NB4 (cell line): ENCODE results near the gene HOXB1.

Source experiments
- DNase-seq: peaks from one replicate; pipeline ENCODE4 v3.0.0; 2010; ENCODE audit warnings: low read depth
- H3K4me3 ChIP-seq: one replicate; pipeline ENCODE4 v1.5.1; 2011; ENCODE audit warnings: mild to moderate bottlenecking, low read depth, low read length, moderate library complexity
- MYC ChIP-seq: IDR thresholded peaks from 2 replicates; pipeline ENCODE4 v1.6.1; 2011; ENCODE audit warnings: low read depth, low read length
- POLR2A ChIP-seq: IDR thresholded peaks from 2 replicates; pipeline ENCODE4 v1.6.1; 2011; ENCODE audit warnings: mild to moderate bottlenecking; ENCODE audit not compliant: insufficient read length; ENCODE audit errors: extremely low read depth
- TF ChIP-seq, protein P1 (sequence below): IDR thresholded peaks from one replicate; pipeline ENCODE4 v1.5.1; 2012; ENCODE audit warnings: low read depth, low read length
- TF ChIP-seq, protein P2 (sequence below): IDR thresholded peaks from 2 replicates; pipeline ENCODE4 v1.6.1; 2011; ENCODE audit warnings: low read depth, low read length

HOXB1 gene

DNA sequence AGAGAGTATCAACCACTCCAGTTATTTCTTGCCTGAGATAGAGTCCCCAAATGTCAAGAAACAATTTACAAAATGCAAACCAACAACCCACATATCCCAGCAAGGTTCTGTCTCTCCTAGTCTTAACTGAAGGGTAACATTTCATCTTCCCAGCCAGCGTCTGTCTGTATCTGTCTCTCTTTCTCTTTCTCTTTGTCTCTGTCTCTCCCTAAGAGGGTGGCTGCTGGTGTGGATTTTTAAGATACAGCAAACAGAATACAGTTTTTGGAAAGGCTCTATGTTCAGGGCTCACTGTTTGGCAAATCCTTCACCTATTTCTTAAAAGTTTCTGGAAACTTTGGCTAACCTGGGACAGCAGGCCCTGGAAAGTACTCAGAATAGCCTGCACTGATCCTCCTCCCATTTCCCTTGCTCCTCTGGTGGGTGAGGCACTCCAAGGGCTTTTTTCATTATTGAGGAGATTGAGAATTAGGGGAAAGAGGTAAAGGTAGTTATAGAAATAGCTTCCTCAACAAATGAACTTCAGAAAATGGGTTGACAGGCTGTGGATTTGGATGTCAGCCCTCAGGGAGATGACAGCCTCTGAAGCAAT lies 41.1 kb upstream of the HOXB1 start:
- H3K4me3 ChIP-seq: no peak overlapping the region
- TF ChIP-seq, protein P1, sequence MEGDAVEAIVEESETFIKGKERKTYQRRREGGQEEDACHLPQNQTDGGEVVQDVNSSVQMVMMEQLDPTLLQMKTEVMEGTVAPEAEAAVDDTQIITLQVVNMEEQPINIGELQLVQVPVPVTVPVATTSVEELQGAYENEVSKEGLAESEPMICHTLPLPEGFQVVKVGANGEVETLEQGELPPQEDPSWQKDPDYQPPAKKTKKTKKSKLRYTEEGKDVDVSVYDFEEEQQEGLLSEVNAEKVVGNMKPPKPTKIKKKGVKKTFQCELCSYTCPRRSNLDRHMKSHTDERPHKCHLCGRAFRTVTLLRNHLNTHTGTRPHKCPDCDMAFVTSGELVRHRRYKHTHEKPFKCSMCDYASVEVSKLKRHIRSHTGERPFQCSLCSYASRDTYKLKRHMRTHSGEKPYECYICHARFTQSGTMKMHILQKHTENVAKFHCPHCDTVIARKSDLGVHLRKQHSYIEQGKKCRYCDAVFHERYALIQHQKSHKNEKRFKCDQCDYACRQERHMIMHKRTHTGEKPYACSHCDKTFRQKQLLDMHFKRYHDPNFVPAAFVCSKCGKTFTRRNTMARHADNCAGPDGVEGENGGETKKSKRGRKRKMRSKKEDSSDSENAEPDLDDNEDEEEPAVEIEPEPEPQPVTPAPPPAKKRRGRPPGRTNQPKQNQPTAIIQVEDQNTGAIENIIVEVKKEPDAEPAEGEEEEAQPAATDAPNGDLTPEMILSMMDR: no peak
- TF ChIP-seq, protein P2, sequence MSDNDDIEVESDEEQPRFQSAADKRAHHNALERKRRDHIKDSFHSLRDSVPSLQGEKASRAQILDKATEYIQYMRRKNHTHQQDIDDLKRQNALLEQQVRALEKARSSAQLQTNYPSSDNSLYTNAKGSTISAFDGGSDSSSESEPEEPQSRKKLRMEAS: no peak
- TF ChIP-seq MYC: no peak
- no peak for TF ChIP-seq POLR2A
- DNase-seq: no peak

DNA sequence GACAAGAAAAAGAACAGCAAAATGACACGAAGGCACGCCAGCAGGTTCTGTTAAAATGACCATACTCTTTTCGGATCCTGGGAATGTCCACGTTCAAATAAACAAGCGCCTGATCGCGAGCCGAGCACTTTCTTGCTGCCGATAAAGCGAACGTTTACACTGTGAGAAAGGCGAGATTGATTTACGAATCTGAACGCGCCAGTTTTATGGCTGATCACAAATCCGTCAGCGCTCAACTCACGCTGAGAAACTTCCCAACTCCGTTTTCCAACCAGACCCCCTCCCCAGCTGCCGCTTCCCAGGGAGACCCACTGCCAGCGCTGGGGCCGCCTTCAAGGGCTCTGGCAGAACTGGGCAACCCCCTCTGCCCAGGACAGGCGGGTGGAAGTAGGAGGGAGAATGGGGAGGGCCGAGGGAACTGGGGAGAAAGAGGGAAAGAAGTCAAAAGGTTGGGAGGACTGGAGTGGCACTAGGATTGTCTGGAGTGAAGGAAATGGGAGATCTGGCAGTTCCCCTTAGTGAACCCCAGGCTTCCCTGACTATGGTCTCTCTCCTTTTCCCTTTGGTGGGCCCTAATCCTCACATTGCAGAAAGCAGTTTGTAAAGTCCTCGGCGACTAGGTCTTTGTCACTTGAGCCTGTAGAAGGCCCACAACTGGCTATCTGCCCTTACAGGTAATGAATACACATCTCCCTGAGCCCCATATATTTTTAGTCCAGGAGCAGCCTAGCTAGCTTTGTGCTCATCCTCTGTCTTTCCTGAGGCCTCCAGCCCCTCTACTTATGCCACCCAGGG lies 40.4 kb upstream of the HOXB1 start:
- DNase-seq: no peak
- TF ChIP-seq, protein P1: no peak
- TF ChIP-seq POLR2A (no peak), MYC (no peak)
- TF ChIP-seq, protein P2: no peak
- H3K4me3 ChIP-seq: no peak overlapping the region

DNA sequence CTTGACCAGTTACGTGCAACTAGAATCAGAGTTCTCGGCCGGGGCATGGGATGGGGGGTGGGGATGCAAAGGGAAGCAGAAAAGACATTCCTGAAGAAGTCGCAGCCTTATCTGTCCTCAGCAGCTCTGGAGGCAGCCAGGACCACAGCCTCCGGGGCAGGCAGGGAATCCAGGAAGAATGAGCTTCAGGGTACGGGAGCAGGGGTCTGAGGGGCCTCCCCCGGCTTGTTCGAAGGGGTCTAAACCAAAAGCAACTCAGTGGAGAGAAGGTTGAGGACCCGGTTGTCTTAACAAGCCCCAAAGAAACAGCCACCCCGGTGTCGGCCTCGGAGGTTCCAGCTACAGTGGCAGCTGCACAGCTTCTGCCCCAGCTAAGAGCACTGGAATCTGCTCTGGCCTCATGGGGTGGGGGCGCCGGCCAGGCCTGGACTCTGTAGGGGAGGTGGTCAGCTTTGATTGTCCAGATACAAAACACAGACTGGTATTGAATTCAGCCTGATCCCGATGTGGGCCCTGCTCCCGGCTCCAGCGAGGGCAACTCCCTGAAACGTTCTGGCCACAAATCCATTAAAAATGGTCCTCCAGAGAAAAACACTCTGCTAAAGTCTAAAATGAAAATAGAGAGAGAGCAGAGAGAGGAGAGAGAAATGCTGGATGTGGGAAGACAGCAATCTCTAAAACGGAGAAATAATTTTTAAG lies 39.7 kb upstream of the HOXB1 start:
- TF ChIP-seq MYC: no peak
- DNase-seq: no peak
- H3K4me3 ChIP-seq: no peak overlapping the region

DNA sequence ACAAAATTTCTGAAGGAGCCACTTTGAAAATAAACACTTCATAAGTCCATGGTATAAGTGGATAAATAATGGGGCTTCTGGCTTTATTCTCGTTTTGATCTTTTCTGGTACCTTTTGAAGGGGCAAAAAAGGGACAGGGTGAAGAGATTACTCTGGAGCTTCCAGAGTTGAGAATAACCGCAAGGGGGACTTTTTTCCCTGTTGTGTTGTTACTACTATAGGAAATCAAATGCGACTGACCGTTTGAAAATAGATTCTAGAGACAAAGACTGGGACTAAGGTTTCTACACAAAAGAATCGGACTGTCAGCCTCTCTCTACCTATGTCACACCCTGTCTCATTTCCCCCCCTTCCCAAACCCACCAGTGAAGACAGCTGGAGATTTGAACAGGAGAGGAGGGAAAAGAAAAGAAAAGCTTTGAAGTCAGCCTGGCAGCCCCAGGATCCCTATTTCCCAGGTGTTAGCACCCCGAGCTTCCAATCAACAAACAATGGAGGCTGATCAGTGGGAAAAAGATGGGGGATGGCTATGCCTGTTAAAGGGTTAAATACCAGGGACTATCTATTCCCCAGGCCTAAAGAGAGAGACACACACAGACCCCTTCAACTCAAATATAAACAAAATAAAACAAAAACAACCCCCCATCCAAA lies 39.0 kb upstream of the HOXB1 start:
- H3K4me3 ChIP-seq: no peak overlapping the region
- no peak for DNase-seq
- TF ChIP-seq POLR2A (no peak), MYC (no peak)
- TF ChIP-seq, protein P2: no peak
- TF ChIP-seq, protein P1: no peak

DNA sequence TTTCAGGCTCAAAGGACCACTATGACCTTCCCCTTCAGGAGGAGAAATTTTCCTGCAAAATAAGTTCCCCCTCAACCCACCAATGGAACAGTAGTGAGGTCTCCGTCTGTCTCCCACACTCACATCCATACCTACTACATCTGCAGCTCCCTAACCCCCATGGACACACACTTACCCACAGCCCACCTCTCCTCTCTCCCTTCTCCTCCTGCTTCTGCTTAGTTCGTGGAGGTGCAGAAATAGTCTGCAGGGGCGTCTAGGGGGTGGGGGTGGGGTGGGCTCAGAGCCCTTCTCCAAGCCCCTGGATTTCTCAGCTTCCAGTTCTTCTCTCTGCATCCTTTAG lies 38.4 kb upstream of the HOXB1 start:
- H3K4me3 ChIP-seq: no peak overlapping the region
- no peak for DNase-seq
- TF ChIP-seq, protein P2: no peak
- TF ChIP-seq MYC: no peak
- TF ChIP-seq, protein P1: no peak
- TF ChIP-seq POLR2A: no peak
